RWPE2 (cell line): ENCODE measurements around the gene PDCD1.
A peak's percentile ranks its signal among the peaks of the same experiment; 100 is the strongest.
"Not testable (repeated sequence)": the region's sequence is repeated elsewhere in the genome, so short reads cannot be mapped to it uniquely, and the experiment has no call there.

Experiments
- ATAC-seq: fragments of 200-7000 bp; cut with Tn5 transposase; 3 replicates; pipeline ENCODE4 v1.9.1; 2021; ENCODE audit warnings: low read depth
- DNase-seq: peaks from one replicate; pipeline ENCODE4 v3.0.0-alpha.2; 2020; ENCODE audit warnings: low spot score
- H3K27ac ChIP-seq: fragments of 450-650 bp; 2 replicates; pipeline ENCODE4 v1.5.1; 2017; ENCODE audit warnings: mild to moderate bottlenecking; ENCODE audit not compliant: poor library complexity, severe bottlenecking
- H3K27me3 ChIP-seq: fragments of 250-450 bp; sonication (Bioruptor Pico); 2 replicates; pipeline ENCODE4 v1.5.1; 2021; ENCODE audit warnings: mild to moderate bottlenecking, moderate library complexity; ENCODE audit not compliant: insufficient read depth, poor library complexity, severe bottlenecking
- H3K36me3 ChIP-seq: fragments of 250-450 bp; sonication (Bioruptor Pico); 2 replicates; pipeline ENCODE4 v1.5.1; 2020; ENCODE audit warnings: low read depth, mild to moderate bottlenecking, moderate library complexity
- H3K4me1 ChIP-seq: fragments of 250-450 bp; sonication (Bioruptor Pico); 2 replicates; pipeline ENCODE4 v1.5.1; 2021; ENCODE audit warnings: mild to moderate bottlenecking, moderate library complexity; ENCODE audit not compliant: insufficient read depth, poor library complexity, severe bottlenecking
- H3K4me3 ChIP-seq: fragments of 250-450 bp; sonication (Bioruptor Pico); 2 replicates; pipeline ENCODE4 v1.5.1; 2021; ENCODE audit warnings: mild to moderate bottlenecking, moderate library complexity; ENCODE audit not compliant: severe bottlenecking
- H3K9me3 ChIP-seq: fragments of 250-450 bp; sonication (Bioruptor Pico); 2 replicates; pipeline ENCODE4 v1.5.1; 2021; ENCODE audit warnings: mild to moderate bottlenecking, moderate library complexity; ENCODE audit not compliant: severe bottlenecking
- TF ChIP-seq, protein P1 (sequence below): fragments of 450-650 bp; IDR thresholded peaks from one replicate; pipeline ENCODE4 v1.5.1; 2017; ENCODE audit warnings: mild to moderate bottlenecking, moderate library complexity; ENCODE audit not compliant: poor library complexity, severe bottlenecking

Gene PDCD1

DNA sequence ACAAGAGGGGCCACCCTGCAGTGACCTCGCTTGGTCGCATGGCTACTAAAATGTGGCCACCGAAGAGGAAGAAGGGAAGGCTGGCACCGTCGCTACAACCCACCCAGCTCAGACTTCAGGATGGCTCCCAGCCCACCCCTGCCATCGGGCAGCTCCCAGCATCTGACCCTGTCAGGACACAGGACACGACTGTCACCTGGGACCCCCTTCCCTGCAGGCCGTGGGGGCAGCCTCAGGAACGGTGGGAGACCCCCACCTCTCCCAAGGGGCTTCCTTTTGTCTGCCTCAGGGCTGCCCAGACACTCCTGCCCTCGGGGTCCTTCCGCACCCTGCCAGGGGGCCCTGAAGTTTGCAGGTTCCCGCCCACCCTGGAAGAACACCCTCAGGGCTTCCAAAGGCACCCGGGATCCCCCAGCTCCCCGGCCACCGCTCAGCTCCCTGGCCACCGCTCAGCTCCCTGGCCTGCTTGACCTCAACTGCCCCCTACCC lies 18.5 kb upstream of the PDCD1 start:
- no peak for DNase-seq
- Histone ChIP-seq H3K9me3 (no peaks in the 10 kb centered on the region), H3K27ac (no peak overlapping the region), H3K36me3 (no peaks in the 10 kb centered on the region), H3K27me3 (no peaks in the 10 kb centered on the region), H3K4me1 (no peaks in the 10 kb centered on the region), H3K4me3 (no peak overlapping the region)
- TF ChIP-seq, protein P1, sequence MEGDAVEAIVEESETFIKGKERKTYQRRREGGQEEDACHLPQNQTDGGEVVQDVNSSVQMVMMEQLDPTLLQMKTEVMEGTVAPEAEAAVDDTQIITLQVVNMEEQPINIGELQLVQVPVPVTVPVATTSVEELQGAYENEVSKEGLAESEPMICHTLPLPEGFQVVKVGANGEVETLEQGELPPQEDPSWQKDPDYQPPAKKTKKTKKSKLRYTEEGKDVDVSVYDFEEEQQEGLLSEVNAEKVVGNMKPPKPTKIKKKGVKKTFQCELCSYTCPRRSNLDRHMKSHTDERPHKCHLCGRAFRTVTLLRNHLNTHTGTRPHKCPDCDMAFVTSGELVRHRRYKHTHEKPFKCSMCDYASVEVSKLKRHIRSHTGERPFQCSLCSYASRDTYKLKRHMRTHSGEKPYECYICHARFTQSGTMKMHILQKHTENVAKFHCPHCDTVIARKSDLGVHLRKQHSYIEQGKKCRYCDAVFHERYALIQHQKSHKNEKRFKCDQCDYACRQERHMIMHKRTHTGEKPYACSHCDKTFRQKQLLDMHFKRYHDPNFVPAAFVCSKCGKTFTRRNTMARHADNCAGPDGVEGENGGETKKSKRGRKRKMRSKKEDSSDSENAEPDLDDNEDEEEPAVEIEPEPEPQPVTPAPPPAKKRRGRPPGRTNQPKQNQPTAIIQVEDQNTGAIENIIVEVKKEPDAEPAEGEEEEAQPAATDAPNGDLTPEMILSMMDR = no peak
- no peak for ATAC-seq

DNA sequence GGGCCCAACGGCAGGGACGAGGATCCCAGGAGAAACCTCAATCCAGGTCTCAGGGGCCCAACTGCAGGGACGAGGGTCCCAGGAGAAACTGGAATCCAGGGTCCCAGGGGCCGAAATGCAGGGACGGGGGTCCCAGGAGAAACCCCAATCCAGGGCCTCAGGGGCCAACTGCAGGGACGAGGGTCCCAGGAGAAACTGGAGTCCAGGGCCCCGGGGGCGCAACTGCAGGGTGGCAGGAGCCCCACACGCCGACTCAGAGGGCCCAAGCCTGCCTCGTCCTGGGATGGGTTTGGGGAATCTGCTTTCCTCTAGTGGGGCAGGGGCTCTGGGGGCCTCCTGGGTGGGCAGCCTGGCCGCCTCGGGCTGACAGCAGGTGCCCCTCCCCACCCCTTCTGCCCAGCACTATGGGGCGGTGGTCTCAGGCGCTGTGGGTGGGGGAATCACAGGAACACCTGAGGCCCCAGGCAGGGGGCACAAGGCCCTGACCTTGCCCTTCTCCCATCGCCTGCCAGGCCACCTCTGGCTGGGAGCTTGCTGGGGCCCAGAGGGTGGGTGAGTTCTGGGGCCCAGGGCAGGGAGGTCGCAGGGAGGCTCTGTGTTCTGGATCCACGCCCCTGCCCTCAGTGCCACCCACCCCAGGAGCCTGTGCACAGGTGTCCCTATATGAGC lies 18.0 kb upstream of the PDCD1 start:
- H3K36me3 ChIP-seq = no peaks in the 10 kb centered on the region
- H3K27ac ChIP-seq = no peak overlapping the region
- H3K9me3 ChIP-seq = no peaks in the 10 kb centered on the region
- DNase-seq (no peak), ATAC-seq (no peak)
- no peaks in the 10 kb centered on the region for H3K27me3 ChIP-seq
- no peaks in the 10 kb centered on the region for H3K4me1 ChIP-seq
- no peak overlapping the region for H3K4me3 ChIP-seq
- TF ChIP-seq, protein P1 = no peak

DNA sequence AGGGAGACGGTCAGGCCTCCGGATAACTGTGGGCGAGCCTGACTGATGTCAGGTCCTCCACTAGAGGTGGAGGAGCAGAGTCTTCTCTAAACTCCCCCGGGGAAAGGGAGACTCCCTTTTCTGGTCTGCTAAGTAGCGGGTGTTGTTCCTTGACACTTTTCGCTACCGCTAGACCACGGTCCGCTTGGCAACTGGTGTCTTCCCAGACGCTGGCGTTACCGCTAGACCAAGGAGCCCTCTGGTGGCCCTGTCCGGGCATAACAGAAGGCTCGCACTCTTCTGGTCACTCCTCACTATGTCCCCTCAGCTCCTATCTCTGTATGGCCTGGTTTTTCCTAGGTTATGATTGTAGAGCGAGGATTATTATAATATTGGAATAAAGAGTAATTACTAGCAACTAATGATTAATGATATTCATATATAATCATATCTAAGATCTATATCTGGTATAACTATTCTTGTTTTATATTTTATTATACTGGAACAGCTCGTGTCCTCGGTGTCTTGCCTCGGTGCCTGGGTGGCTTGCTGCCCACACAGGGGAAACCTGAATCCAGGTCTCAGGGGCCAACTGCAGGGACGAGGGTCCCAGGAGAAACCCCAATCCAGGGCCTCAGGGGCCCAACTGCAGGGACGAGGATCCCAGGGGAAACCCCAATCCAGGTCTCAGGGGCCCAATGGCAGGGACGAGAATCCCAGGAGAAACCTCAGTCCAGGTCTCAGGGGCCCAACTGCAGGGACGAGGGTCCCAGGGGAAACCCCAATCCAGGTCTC lies 17.2 kb upstream of the PDCD1 start:
- not testable (repeated sequence) for H3K9me3 ChIP-seq, DNase-seq, H3K27ac ChIP-seq, ATAC-seq, H3K4me3 ChIP-seq, H3K36me3 ChIP-seq, H3K27me3 ChIP-seq, H3K4me1 ChIP-seq
- TF ChIP-seq, protein P1 = peak; percentile 50

DNA sequence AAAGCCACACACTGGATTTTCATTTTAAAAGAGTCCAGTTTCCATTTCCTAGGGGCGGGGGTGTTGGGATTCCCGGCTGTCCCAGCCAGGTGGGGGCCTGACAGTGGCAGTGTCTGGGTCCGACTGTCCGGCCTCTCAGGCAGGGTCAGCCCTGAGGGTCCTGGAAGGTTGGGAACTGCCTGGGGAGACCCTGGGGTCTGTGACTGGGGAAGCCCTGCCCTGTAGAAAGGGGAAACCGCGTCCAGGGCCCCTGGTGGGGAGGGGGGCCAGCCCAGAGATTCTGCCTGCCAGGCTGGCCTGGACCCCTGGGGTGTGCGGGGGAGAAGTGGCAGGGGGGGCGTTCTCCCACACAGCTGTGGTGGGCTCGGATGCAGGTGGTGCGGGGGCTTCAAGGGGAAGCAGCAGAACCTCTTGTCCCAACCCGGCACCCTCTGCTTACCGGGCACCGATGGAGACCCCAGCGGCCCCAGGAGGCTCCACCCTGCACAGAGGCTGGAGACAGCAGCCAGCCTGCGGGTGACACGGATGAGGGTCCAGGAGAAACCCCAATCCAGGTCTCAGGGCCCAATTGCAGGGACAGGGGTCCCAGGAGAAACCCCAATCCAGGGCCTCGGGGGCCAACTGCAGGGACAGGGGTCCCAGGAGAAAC lies 15.7 kb upstream of the PDCD1 start:
- H3K9me3 ChIP-seq = no peaks in the 10 kb centered on the region
- H3K4me3 ChIP-seq = no peak overlapping the region
- H3K4me1 ChIP-seq = no peaks in the 10 kb centered on the region
- TF ChIP-seq, protein P1 = no peak
- ATAC-seq = no peak
- no peak overlapping the region for H3K27ac ChIP-seq
- DNase-seq = no peak
- H3K27me3 ChIP-seq = no peaks in the 10 kb centered on the region
- H3K36me3 ChIP-seq = no peaks in the 10 kb centered on the region
